HG03442 (cell line): ENCODE data around the gene TRIP10.
"Not testable (repeated sequence)": the region's sequence is repeated elsewhere in the genome, so short reads cannot be mapped to it uniquely, and the experiment has no call there.

Experiments used
- ATAC-seq: cut with Tn5 transposase; IDR thresholded peaks from one replicate; pipeline ENCODE4 v1.9.1; 2021; ENCODE audit warnings: mild to moderate bottlenecking, moderate library complexity; ENCODE audit not compliant: unreplicated experiment

TRIP10 gene

GRCh38 chr19:6793411-6793810 lies 53.9 kb downstream of the TRIP10 start:
- no peak for ATAC-seq

- no peak for ATAC-seq
These were observed 54.5 kb downstream of the TRIP10 start for GRCh38 chr19:6793973-6794372.

- ATAC-seq = no peak
These were observed 55.4 kb downstream of the TRIP10 start for GRCh38 chr19:6794686-6795431.

- no peak for ATAC-seq
These were observed 56.8 kb downstream of the TRIP10 start for GRCh38 chr19:6796278-6796677.

- no peak for ATAC-seq
These were observed 58.2 kb downstream of the TRIP10 start for GRCh38 chr19:6797646-6798045.

GRCh38 chr19:6800160-6800790 lies 60.8 kb downstream of the TRIP10 start:
- not testable (repeated sequence) for ATAC-seq

- no peak for ATAC-seq
These were observed 61.6 kb downstream of the TRIP10 start for GRCh38 chr19:6800991-6801484.
